Colonic mucosa (tissue), 4 donors: ENCODE results near the gene EPPIN. TPM values are rescaled to one million over a fixed set of nuclear protein-coding genes. Genes with fewer than 3 reads are reported as not detected.

Experiments used
- DNase-seq: peaks from one replicate; pipeline ENCODE4 v3.0.0-alpha.2; 2020
- H3K27ac ChIP-seq: fragments of 200-600 bp; one replicate; pipeline ENCODE4 v1.8.0; 2021
- H3K27me3 ChIP-seq: fragments of 200-600 bp; one replicate; pipeline ENCODE4 v1.8.0; 2021
- H3K36me3 ChIP-seq: fragments of 200-600 bp; one replicate; pipeline ENCODE4 v1.8.0; 2021
- H3K4me1 ChIP-seq: fragments of 200-600 bp; one replicate; pipeline ENCODE4 v1.8.0; 2021; ENCODE audit warnings: mild to moderate bottlenecking
- H3K4me3 ChIP-seq: fragments of 200-600 bp; one replicate; pipeline ENCODE4 v1.8.0; 2021
- H3K9ac ChIP-seq, 2 donors: one replicate each; pipeline ENCODE4 v1.7.0; 2013; ENCODE audit warnings: control low read depth in 2 of 2, low read depth in 2 of 2, low read length in 2 of 2
- H3K9me3 ChIP-seq: fragments of 200-600 bp; one replicate; pipeline ENCODE4 v1.8.0; 2021
- intact Hi-C: fragments of 100-400 bp; cut with DNase I; formaldehyde crosslinking; loops from one replicate; pipeline ENCODE4 v1.14.1; 2022
- total RNA-seq, 2 donors: library from RNA; stranded (reverse); fragmentation: NEBNext Ultra II Directional in 1 of 2; extraction: Animal tissue kit (Norgen Biotek cat#: 25700) in 1 of 2; gene quantifications; one replicate each; pipeline ENCODE4 v1.2.1, GENCODE V29; 2021
- TF ChIP-seq, protein P1 (sequence below): fragments of 200-600 bp; IDR thresholded peaks from one replicate; pipeline ENCODE4 v1.8.0; 2022; ENCODE audit warnings: antibody characterized with exemption, mild to moderate bottlenecking
- donor health status: healthy.
- donor health status: DM: no; HTN: no; CAD: no.
- donor health status: DM: no; HTN: no; CAD: no.

EPPIN gene
- not detected for total RNA-seq

DNA sequence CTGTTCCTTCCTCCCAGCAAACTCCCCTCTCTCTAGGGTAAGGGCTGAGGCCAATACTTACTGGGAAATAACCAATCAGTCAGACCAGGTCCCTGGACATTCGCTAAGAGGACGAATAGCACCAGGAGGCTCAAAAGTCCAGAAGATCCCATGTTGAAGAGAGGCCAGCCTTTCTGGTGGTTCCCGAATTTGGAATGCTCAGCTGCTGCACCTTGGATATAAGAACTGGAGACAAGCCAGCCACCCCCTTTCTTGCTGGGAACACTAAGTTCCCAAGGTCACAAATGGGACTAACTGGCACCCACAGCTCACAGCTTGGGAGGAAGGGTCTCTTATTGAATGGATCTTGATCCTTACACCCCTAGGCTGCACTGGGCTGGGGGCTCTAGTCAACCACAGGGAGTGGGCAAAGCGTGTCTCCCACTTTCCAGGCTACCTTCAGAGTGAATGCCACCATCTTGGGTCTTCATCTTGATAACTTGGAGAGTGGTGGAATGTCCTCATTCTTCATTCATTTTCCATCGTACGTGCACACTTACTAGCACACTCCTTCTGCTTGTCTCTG, at the start of gene EPPIN:
Gene EPPIN (minus strand): TSS at position 196 of the 565 bp plus-strand sequence. CDS start 44 bp downstream, at position 152.
- no peak within 1 kb of the TSS for H3K27ac ChIP-seq
- no peak for DNase-seq
- no peaks in the 10 kb centered on the region for H3K27me3 ChIP-seq
- H3K36me3 ChIP-seq, result no peaks in the 10 kb centered on the region
- intact Hi-C loops, result loop anchor here (2.0 kb wide), 1 partner anchor 224 kb away; no protein-coding TSS in a partner anchor
- H3K4me3 ChIP-seq, result no peak within 1 kb of the TSS
- TF ChIP-seq, protein P1, sequence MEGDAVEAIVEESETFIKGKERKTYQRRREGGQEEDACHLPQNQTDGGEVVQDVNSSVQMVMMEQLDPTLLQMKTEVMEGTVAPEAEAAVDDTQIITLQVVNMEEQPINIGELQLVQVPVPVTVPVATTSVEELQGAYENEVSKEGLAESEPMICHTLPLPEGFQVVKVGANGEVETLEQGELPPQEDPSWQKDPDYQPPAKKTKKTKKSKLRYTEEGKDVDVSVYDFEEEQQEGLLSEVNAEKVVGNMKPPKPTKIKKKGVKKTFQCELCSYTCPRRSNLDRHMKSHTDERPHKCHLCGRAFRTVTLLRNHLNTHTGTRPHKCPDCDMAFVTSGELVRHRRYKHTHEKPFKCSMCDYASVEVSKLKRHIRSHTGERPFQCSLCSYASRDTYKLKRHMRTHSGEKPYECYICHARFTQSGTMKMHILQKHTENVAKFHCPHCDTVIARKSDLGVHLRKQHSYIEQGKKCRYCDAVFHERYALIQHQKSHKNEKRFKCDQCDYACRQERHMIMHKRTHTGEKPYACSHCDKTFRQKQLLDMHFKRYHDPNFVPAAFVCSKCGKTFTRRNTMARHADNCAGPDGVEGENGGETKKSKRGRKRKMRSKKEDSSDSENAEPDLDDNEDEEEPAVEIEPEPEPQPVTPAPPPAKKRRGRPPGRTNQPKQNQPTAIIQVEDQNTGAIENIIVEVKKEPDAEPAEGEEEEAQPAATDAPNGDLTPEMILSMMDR, result no peak
- H3K4me1 ChIP-seq, result peaks cover 1% of the 10 kb centered on the region
- no peak within 1 kb of the TSS for H3K9ac ChIP-seq
- no peaks in the 10 kb centered on the region for H3K9me3 ChIP-seq

DNA sequence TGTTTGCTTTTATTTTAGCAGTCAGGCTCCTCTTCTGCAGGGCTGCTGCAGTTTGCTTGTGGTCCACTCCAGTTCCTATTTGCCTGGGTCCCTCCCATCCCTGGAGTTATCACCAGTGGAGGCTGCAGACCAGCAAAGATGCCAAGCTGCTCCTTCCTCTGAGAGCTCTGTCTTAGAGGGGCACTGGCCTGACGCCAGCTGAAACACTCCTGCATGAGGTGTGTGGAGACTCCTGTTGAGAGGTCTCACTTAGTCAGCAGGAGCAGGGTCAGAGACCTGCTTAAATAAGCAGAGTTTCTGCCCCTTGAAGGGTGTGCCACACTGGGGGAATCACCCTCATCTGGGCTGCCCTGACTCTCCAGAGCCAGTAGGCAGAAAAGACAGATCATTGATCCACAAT, 48.0 kb upstream of the EPPIN start:
- Histone ChIP-seq H3K9ac (no peak overlapping the region), H3K4me1 (no peaks in the 10 kb centered on the region), H3K27ac (no peak overlapping the region), H3K27me3 (no peaks in the 10 kb centered on the region), H3K36me3 (no peaks in the 10 kb centered on the region), H3K4me3 (no peak overlapping the region), H3K9me3 (no peaks in the 10 kb centered on the region)
- DNase-seq, result no peak
- intact Hi-C loops, result no loop called here
- TF ChIP-seq, protein P1, result no peak

DNA sequence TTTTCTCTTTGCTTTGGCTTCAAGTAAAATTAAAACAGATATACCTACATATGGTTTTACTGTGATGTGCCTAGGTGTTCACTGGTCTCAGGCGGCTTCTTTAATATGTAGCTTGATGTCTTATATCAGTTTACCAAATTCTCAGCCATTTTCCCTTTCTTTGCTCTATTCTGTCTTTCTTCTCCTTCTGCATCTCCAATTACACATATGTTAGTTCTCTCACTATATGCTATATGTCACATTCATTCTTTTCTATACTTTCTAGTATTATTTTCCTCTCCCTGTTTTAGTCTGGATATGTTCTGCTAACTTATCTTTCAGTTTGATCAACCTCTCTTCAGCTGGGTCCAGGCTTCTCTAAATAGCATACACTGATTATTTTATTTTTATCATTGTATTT, 46.3 kb upstream of the EPPIN start:
- Histone ChIP-seq H3K4me3 (no peak overlapping the region), H3K9me3 (no peaks in the 10 kb centered on the region), H3K36me3 (no peaks in the 10 kb centered on the region), H3K27me3 (no peaks in the 10 kb centered on the region), H3K27ac (no peak overlapping the region), H3K4me1 (no peaks in the 10 kb centered on the region), H3K9ac (no peak overlapping the region)
- TF ChIP-seq, protein P1, result no peak
- no peak for DNase-seq
- intact Hi-C loops, result loop anchor here (5.0 kb wide), 1 partner anchor 179 kb away; no protein-coding TSS in a partner anchor

DNA sequence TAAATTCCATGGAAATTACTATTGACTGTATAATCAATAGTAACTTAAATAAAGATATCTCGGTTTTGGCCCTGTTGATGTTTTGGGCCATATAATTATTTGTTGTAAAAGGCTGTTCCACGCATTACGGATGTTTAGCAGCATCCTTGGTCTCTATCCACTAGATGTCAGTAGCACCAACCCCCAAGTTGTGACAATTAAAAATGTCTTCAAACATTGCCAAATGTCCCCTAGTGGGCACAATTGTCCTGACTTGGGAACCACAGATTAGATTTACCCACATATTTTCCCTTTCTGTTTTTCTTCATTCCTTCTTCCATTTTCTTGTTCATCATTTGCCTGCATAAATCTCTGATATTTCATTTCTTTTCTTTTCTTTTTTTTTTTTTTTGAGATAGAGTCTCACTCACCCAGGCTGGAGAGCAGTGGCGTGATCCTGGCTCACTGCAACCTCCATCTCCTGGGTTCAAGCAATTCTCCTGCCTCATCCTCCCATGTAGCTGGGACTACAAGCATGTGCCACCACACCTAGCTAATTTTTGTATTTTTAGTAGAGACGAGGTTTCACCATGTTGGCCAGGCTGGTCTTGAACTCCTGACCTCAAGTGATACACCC, 45.5 kb upstream of the EPPIN start:
- Histone ChIP-seq H3K27me3 (no peaks in the 10 kb centered on the region), H3K4me1 (no peaks in the 10 kb centered on the region), H3K27ac (no peak overlapping the region), H3K9me3 (no peaks in the 10 kb centered on the region), H3K36me3 (no peaks in the 10 kb centered on the region), H3K9ac (no peak overlapping the region), H3K4me3 (no peak overlapping the region)
- peak; percentile 32 for DNase-seq
- intact Hi-C loops, result loop anchor here (5.0 kb wide), 1 partner anchor 180 kb away; no protein-coding TSS in a partner anchor
- TF ChIP-seq, protein P1, result peak; percentile 53

DNA sequence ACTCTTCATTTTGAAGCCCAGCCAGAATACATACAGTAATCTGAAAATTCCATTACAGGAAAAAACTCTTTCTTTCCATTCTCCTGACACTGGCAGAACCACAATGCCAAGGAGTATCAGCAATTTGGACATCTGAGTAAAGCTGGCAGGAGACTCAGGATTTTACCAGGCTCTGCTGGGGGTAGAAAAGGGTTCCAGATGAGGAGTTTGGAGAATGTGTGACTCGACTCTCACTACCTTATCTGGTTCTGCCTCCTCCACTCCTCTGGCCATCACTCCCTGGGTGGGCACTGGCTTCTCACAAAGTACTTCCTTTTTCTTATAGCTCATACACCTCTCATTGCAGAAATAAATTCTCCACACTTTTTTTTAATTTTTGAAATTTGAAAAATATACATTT, 42.5 kb upstream of the EPPIN start:
- no peak for DNase-seq
- H3K27me3 ChIP-seq, result no peaks in the 10 kb centered on the region
- H3K4me3 ChIP-seq, result no peak overlapping the region
- no peak overlapping the region for H3K9ac ChIP-seq
- intact Hi-C loops, result loop anchor here (5.0 kb wide), 1 partner anchor 183 kb away; no protein-coding TSS in a partner anchor
- TF ChIP-seq, protein P1, result no peak
- no peaks in the 10 kb centered on the region for H3K4me1 ChIP-seq
- H3K9me3 ChIP-seq, result no peaks in the 10 kb centered on the region
- H3K36me3 ChIP-seq, result no peaks in the 10 kb centered on the region
- no peak overlapping the region for H3K27ac ChIP-seq
